ENCODE measurements around the gene H6PD.
A peak's percentile ranks its signal among the peaks of the same experiment; 100 is the strongest.

Gene H6PD

GRCh38 chr1:9256332-9256731 lies 21.8 kb downstream of the H6PD start:
- TF ChIP-seq, protein P1, sequence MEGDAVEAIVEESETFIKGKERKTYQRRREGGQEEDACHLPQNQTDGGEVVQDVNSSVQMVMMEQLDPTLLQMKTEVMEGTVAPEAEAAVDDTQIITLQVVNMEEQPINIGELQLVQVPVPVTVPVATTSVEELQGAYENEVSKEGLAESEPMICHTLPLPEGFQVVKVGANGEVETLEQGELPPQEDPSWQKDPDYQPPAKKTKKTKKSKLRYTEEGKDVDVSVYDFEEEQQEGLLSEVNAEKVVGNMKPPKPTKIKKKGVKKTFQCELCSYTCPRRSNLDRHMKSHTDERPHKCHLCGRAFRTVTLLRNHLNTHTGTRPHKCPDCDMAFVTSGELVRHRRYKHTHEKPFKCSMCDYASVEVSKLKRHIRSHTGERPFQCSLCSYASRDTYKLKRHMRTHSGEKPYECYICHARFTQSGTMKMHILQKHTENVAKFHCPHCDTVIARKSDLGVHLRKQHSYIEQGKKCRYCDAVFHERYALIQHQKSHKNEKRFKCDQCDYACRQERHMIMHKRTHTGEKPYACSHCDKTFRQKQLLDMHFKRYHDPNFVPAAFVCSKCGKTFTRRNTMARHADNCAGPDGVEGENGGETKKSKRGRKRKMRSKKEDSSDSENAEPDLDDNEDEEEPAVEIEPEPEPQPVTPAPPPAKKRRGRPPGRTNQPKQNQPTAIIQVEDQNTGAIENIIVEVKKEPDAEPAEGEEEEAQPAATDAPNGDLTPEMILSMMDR (IDR thresholded peaks at IDR 0.05), result no peak
- H3K27me3 ChIP-seq, result no peaks in the 10 kb centered on the region
- H3K27ac ChIP-seq, result no peak overlapping the region
- no peak overlapping the region for H3K4me3 ChIP-seq (ENCODE audit: low read depth in 1 of 2, low read length in 1 of 2)
- peaks cover 8 to 10% of the 10 kb centered on the region in 2 experiments for H3K4me1 ChIP-seq (ENCODE audit: control insufficient read depth in 1 of 2, insufficient read depth in 1 of 2, low read depth in 1 of 2, low read length in 1 of 2)
- H3K36me3 ChIP-seq, result peaks cover 31% of the 10 kb centered on the region
- H3K9me3 ChIP-seq, result no peaks in the 10 kb centered on the region

- TF ChIP-seq, protein P1 (IDR thresholded peaks at IDR 0.05), result no peak
- H3K27ac ChIP-seq, result peak overlapping the region; percentile 39
- H3K4me1 ChIP-seq (ENCODE audit: control insufficient read depth in 1 of 2, insufficient read depth in 1 of 2, low read depth in 1 of 2, low read length in 1 of 2), result peaks cover 12 to 13% of the 10 kb centered on the region in 2 experiments
- H3K36me3 ChIP-seq, result peaks cover 37% of the 10 kb centered on the region
- no peaks in the 10 kb centered on the region for H3K27me3 ChIP-seq
- H3K9me3 ChIP-seq, result no peaks in the 10 kb centered on the region
- H3K4me3 ChIP-seq (ENCODE audit: low read depth in 1 of 2, low read length in 1 of 2), result no peak overlapping the region
Observed at GRCh38 chr1:9257851-9258250, 23.3 kb downstream of the H6PD start.

DNA sequence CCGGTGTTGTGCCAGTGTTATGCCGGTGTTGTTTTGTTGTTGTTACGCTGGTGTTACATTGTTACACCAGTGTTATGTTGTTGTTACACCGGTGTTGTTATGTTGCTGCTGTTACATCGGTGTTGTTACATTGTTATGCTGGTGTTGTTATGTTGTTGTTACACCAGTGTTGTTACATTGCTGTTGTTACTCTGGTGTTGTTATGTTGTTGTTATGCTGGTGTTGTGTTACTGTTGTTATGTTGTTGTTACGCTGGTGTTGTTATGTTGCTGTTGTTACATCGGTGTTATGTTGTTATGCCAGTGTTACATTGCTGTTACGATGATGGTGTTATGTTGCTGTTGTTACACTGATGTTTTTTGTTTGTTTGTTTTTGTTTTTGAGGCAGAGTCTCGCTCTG lies 24.1 kb downstream of the H6PD start:
- Histone ChIP-seq H3K27ac (no peak overlapping the region), H3K4me3 (ENCODE audit: low read depth in 1 of 2, low read length in 1 of 2) (no peak overlapping the region), H3K9me3 (no peaks in the 10 kb centered on the region), H3K27me3 (no peaks in the 10 kb centered on the region), H3K36me3 (peaks cover 41% of the 10 kb centered on the region), H3K4me1 (ENCODE audit: control insufficient read depth in 1 of 2, insufficient read depth in 1 of 2, low read depth in 1 of 2, low read length in 1 of 2) (peaks cover 12 to 13% of the 10 kb centered on the region in 2 experiments)
- TF ChIP-seq, protein P1 (IDR thresholded peaks at IDR 0.05), result no peak

DNA sequence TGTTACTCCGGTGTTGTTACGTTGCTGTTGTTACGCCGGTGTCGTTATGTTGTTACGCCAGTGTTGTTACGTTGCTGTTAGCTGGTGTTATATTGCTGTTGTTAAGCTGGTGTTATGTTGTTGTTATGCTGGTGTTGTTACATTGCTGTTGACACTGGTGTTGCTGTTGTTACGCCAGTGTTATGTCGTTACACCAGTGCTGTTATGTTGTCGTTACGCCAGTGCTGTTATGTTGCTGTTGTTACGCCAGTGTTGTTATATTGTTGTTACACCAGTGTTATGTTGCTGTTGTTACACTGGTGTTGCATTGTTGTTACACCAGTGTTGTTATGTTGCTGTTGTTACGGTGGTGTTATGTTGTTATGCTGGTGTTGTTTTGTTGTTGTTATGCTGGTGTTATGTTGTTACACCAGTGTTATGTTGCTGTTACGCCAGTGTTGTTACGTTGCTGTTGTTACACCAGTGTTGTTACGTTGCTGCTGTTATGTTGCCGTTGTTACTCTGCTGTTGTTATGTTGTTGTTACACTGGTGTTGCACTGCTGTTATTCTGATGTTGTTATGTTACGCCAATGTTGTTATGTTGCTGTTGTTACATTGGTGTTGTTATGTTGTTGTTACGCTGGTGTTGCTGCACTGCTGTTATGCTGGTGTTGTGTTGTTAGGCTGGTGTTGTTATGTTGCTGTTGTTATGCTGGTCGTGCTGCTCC lies 25.6 kb downstream of the H6PD start:
- TF ChIP-seq, protein P1 (IDR thresholded peaks at IDR 0.05), result no peak
- H3K4me1 ChIP-seq (ENCODE audit: control insufficient read depth in 1 of 2, insufficient read depth in 1 of 2, low read depth in 1 of 2, low read length in 1 of 2), result peaks cover 12 to 13% of the 10 kb centered on the region in 2 experiments

GRCh38 chr1:9261496-9261895 lies 26.9 kb downstream of the H6PD start:
- Histone ChIP-seq H3K27me3 (no peaks in the 10 kb centered on the region), H3K4me1 (ENCODE audit: control insufficient read depth in 1 of 2, insufficient read depth in 1 of 2, low read depth in 1 of 2, low read length in 1 of 2) (peaks cover 12 to 13% of the 10 kb centered on the region in 2 experiments), H3K9me3 (no peaks in the 10 kb centered on the region), H3K4me3 (ENCODE audit: low read depth in 1 of 2, low read length in 1 of 2) (no peak overlapping the region), H3K27ac (peak overlapping the region; percentile 63), H3K36me3 (peaks cover 65% of the 10 kb centered on the region)
- TF ChIP-seq, protein P1 (IDR thresholded peaks at IDR 0.05), result no peak

More for the DNA sequence above, 25.6 kb downstream of the H6PD start:
- peaks cover 57% of the 10 kb centered on the region for H3K36me3 ChIP-seq
- peak overlapping the region; percentile 63 for H3K27ac ChIP-seq
- no peaks in the 10 kb centered on the region for H3K9me3 ChIP-seq
- no peaks in the 10 kb centered on the region for H3K27me3 ChIP-seq
- H3K4me3 ChIP-seq (ENCODE audit: low read depth in 1 of 2, low read length in 1 of 2), result no peak overlapping the region
